HG03432 (cell line): Measurements from ENCODE around the gene MS4A10.
A peak's percentile ranks its signal among the peaks of the same experiment; 100 is the strongest.
"Not testable (repeated sequence)": the region's sequence is repeated elsewhere in the genome, so short reads cannot be mapped to it uniquely, and the experiment has no call there.

Experiments
- ATAC-seq: cut with Tn5 transposase; IDR thresholded peaks from one replicate; pipeline ENCODE4 v1.9.1; 2021; ENCODE audit warnings: mild to moderate bottlenecking, moderate library complexity; ENCODE audit not compliant: unreplicated experiment

Gene MS4A10

GRCh38 chr11:60785136-60785535, at the start of gene MS4A10:
MS4A10 (plus strand) TSS chr11:60785333; CDS start chr11:60790336, 5,003 bp downstream.
- ATAC-seq, result no peak

- ATAC-seq, result no peak
These were observed 46.0 kb upstream of the MS4A10 start for GRCh38 chr11:60739114-60739513.

GRCh38 chr11:60740573-60740972, 44.6 kb upstream of the MS4A10 start:
- no peak for ATAC-seq

GRCh38 chr11:60741421-60741820, 43.7 kb upstream of the MS4A10 start:
- no peak for ATAC-seq

GRCh38 chr11:60743058-60743457, 42.1 kb upstream of the MS4A10 start:
- ATAC-seq, result no peak

GRCh38 chr11:60744114-60744513, 41.0 kb upstream of the MS4A10 start:
- ATAC-seq, result no peak

- ATAC-seq, result no peak
These were observed 37.7 kb upstream of the MS4A10 start for GRCh38 chr11:60747359-60747873.

- ATAC-seq, result no peak
These were observed 36.9 kb upstream of the MS4A10 start for GRCh38 chr11:60748225-60748624.

GRCh38 chr11:60748821-60749220, 36.3 kb upstream of the MS4A10 start:
- ATAC-seq, result no peak

- ATAC-seq, result no peak
These were observed 34.2 kb upstream of the MS4A10 start for GRCh38 chr11:60750911-60751310.

GRCh38 chr11:60753309-60753708, 31.8 kb upstream of the MS4A10 start:
- no peak for ATAC-seq

GRCh38 chr11:60754887-60755286, 30.2 kb upstream of the MS4A10 start:
- no peak for ATAC-seq

- no peak for ATAC-seq
These were observed 28.7 kb upstream of the MS4A10 start, which contains the start of gene MS4A15 for GRCh38 chr11:60756307-60757032. MS4A15 (plus strand) TSS chr11:60756867; CDS start chr11:60763734, 6,867 bp downstream.

- no peak for ATAC-seq
These were observed 27.8 kb upstream of the MS4A10 start for GRCh38 chr11:60757231-60757800.

- not testable (repeated sequence) for ATAC-seq
These were observed 26.5 kb upstream of the MS4A10 start for GRCh38 chr11:60758671-60759070.

GRCh38 chr11:60759438-60760225, 25.5 kb upstream of the MS4A10 start:
- not testable (repeated sequence) for ATAC-seq

- ATAC-seq, result peak; percentile 26
These were observed 23.5 kb upstream of the MS4A10 start for GRCh38 chr11:60761436-60762190.

GRCh38 chr11:60762851-60763691, 22.1 kb upstream of the MS4A10 start:
- peak; percentile 76 for ATAC-seq

- peak; percentile 25 for ATAC-seq
These were observed 21.3 kb upstream of the MS4A10 start for GRCh38 chr11:60763692-60764369.
